Measurements from ENCODE around the gene CACNA1C.

- TF ChIP-seq, protein P1, sequence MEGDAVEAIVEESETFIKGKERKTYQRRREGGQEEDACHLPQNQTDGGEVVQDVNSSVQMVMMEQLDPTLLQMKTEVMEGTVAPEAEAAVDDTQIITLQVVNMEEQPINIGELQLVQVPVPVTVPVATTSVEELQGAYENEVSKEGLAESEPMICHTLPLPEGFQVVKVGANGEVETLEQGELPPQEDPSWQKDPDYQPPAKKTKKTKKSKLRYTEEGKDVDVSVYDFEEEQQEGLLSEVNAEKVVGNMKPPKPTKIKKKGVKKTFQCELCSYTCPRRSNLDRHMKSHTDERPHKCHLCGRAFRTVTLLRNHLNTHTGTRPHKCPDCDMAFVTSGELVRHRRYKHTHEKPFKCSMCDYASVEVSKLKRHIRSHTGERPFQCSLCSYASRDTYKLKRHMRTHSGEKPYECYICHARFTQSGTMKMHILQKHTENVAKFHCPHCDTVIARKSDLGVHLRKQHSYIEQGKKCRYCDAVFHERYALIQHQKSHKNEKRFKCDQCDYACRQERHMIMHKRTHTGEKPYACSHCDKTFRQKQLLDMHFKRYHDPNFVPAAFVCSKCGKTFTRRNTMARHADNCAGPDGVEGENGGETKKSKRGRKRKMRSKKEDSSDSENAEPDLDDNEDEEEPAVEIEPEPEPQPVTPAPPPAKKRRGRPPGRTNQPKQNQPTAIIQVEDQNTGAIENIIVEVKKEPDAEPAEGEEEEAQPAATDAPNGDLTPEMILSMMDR (IDR thresholded peaks at IDR 0.05): no peak
- TF ChIP-seq POLR2AphosphoS5 (IDR thresholded peaks at IDR 0.05): no peak
Measured at GRCh38 chr12:2465681-2466080, 412.9 kb downstream of the CACNA1C start.
